ENCODE measurements around the gene SH3PXD2A.

GRCh38 chr10:103713676-103714075 is 141.7 kb downstream of the SH3PXD2A start:
- TF ChIP-seq CTCF (IDR thresholded peaks at IDR 0.05), result no peak
- no peak for TF ChIP-seq POLR2A (IDR thresholded peaks at IDR 0.05)

All from Peyer's patch (tissue), 4 donors.